Neural cell (in vitro differentiated cells): Measurements from ENCODE around the gene ST3GAL2.

ENCODE experiments used
- CTCF ChIP-seq: fragments of 450-650 bp; IDR thresholded peaks from 2 replicates; pipeline ENCODE4 v1.5.1; 2014; ENCODE audit warnings: antibody characterized with exemption, mild to moderate bottlenecking, moderate library complexity; ENCODE audit not compliant: poor library complexity, severe bottlenecking
- EZH2 ChIP-seq: fragments of 200-600, 300-800 bp; shearing (Covaris generic), sonication (generic); IDR thresholded peaks from 2 replicates; pipeline ENCODE4 v1.6.1; 2014; ENCODE audit warnings: antibody characterized with exemption, low read length, borderline replicate concordance, mild to moderate bottlenecking; ENCODE audit not compliant: insufficient read depth, poor library complexity, severe bottlenecking
- POLR2AphosphoS5 ChIP-seq: IDR thresholded peaks from 2 replicates; pipeline ENCODE4 v1.6.1; 2012
- RAD21 ChIP-seq: fragments of 450-650 bp; conservative IDR thresholded peaks from 2 replicates; pipeline ENCODE4 v1.6.1; 2014; ENCODE audit warnings: antibody characterized with exemption, mild to moderate bottlenecking, moderate library complexity
- REST ChIP-seq: IDR thresholded peaks from 2 replicates; pipeline ENCODE4 v1.6.1; 2012; ENCODE audit warnings: borderline replicate concordance
- TAF1 ChIP-seq: IDR thresholded peaks from 2 replicates; pipeline ENCODE4 v1.6.1; 2012; ENCODE audit warnings: low read depth

- TF ChIP-seq CTCF, result no peak
- TF ChIP-seq EZH2, result no peak
- TF ChIP-seq RAD21, result no peak
- no peak for TF ChIP-seq POLR2AphosphoS5
- TF ChIP-seq REST, result no peak
- TF ChIP-seq TAF1, result no peak
Observed at GRCh38 chr16:70390774-70391173, 48.1 kb downstream of the ST3GAL2 start.
